GM12878 (cell line): ENCODE measurements around the gene ENOX1. TPM values are rescaled to one million over a fixed set of nuclear protein-coding genes. Genes with fewer than 3 reads are reported as not detected.
A peak's percentile ranks its signal among the peaks of the same experiment; 100 is the strongest.

Experiments used
- ASH2L ChIP-seq: fragments of 300-600, 200-600 bp; sonication (generic); IDR thresholded peaks from 2 replicates; pipeline ENCODE4 v1.6.1; 2017; ENCODE audit warnings: low read depth, mild to moderate bottlenecking, borderline replicate concordance
- ATF7 ChIP-seq: fragments of 450-650 bp; IDR thresholded peaks from 2 replicates; pipeline ENCODE4 v1.6.1; 2016; ENCODE audit warnings: low read depth, mild to moderate bottlenecking
- BCL11A ChIP-seq: IDR thresholded peaks from 2 replicates; pipeline ENCODE4 v1.6.1; 2011; ENCODE audit warnings: low read depth, low read length
- CBX5 ChIP-seq: sonication (generic); IDR thresholded peaks from 2 replicates; pipeline ENCODE4 v1.6.1; 2016; ENCODE audit warnings: low read depth, moderate library complexity, mild to moderate bottlenecking, inconsistent platforms
- DPF2 ChIP-seq: fragments of 450-650 bp; IDR thresholded peaks from 2 replicates; pipeline ENCODE4 v1.6.1; 2017; ENCODE audit warnings: mild to moderate bottlenecking
- E2F4 ChIP-seq: IDR thresholded peaks from 2 replicates; pipeline ENCODE4 v1.6.1; 2012; ENCODE audit warnings: low read depth, low read length, improper control_type of control experiment
- E2F8 ChIP-seq: fragments of 450-650 bp; IDR thresholded peaks from 2 replicates; pipeline ENCODE4 v1.6.1; 2018; ENCODE audit warnings: mild to moderate bottlenecking, low read depth, moderate library complexity; ENCODE audit not compliant: partially characterized antibody
- EGR1 ChIP-seq, 2 experiments: IDR thresholded peaks; 1 replicate in 1 of 2; 2 replicates in 1 of 2; pipeline ENCODE4 v1.6.1; 2011 to 2012; ENCODE audit warnings: low read depth in 2 of 2, low read length in 2 of 2, borderline replicate concordance in 1 of 2, mild to moderate bottlenecking in 1 of 2, moderate library complexity in 1 of 2
- EP300 ChIP-seq, 2 experiments: fragments of 150-350 bp in 1 of 2; IDR thresholded peaks; 2 replicates each; pipeline ENCODE4 v1.6.1; 2011 to 2012; ENCODE audit warnings: low read depth in 2 of 2, low read length in 2 of 2, borderline replicate concordance in 1 of 2, improper control_type of control experiment in 1 of 2, inconsistent platforms in 1 of 2; ENCODE audit not compliant: control insufficient read depth in 1 of 2
- ESRRA ChIP-seq: IDR thresholded peaks from 2 replicates; pipeline ENCODE4 v1.6.1; 2012; ENCODE audit warnings: mild to moderate bottlenecking, low read length, improper control_type of control experiment
- GATAD2B ChIP-seq: fragments of 450-650 bp; conservative IDR thresholded peaks from 2 replicates; pipeline ENCODE4 v1.6.1; 2017; ENCODE audit warnings: low read depth, mild to moderate bottlenecking, moderate library complexity
- NFYA ChIP-seq: IDR thresholded peaks from 2 replicates; pipeline ENCODE4 v1.6.1; 2011; ENCODE audit warnings: low read depth, mild to moderate bottlenecking, low read length, improper control_type of control experiment, borderline replicate concordance
- PAX8 ChIP-seq: fragments of 450-650 bp; IDR thresholded peaks from 2 replicates; pipeline ENCODE4 v1.6.1; 2017; ENCODE audit warnings: mild to moderate bottlenecking, moderate library complexity
- RAD21 ChIP-seq: IDR thresholded peaks from 2 replicates; pipeline ENCODE4 v1.6.1; 2011; ENCODE audit warnings: mild to moderate bottlenecking, low read depth, low read length, moderate library complexity; ENCODE audit not compliant: insufficient read depth
- RB1 ChIP-seq: fragments of 450-650 bp; formaldehyde crosslinking; IDR thresholded peaks from 2 replicates; pipeline ENCODE4 v1.6.1; 2017; ENCODE audit warnings: mild to moderate bottlenecking, borderline replicate concordance
- RELA ChIP-seq: fragments of 450-650 bp; IDR thresholded peaks from 2 replicates; pipeline ENCODE4 v1.8.0; 2014; ENCODE audit warnings: borderline replicate concordance; ENCODE audit not compliant: partially characterized antibody
- RUNX3 ChIP-seq: IDR thresholded peaks from 2 replicates; pipeline ENCODE4 v1.6.1; 2012; ENCODE audit warnings: low read length, inconsistent platforms
- SMAD1 ChIP-seq: fragments of 450-650 bp; IDR thresholded peaks from 2 replicates; pipeline ENCODE4 v1.6.1; 2018; ENCODE audit warnings: mild to moderate bottlenecking, low read depth; ENCODE audit not compliant: partially characterized antibody
- SMAD5 ChIP-seq: IDR thresholded peaks from 2 replicates; pipeline ENCODE4 v1.6.1; 2016; ENCODE audit warnings: antibody characterized with exemption, low read depth
- SMC3 ChIP-seq: IDR thresholded peaks from 2 replicates; pipeline ENCODE4 v1.6.1; 2011; ENCODE audit warnings: low read length, improper control_type of control experiment, borderline replicate concordance
- TCF3 ChIP-seq: IDR thresholded peaks from 2 replicates; pipeline ENCODE4 v1.6.1; 2012; ENCODE audit warnings: low read depth, mild to moderate bottlenecking, low read length, borderline replicate concordance; ENCODE audit not compliant: insufficient read depth
- ZNF217 ChIP-seq: fragments of 450-650 bp; IDR thresholded peaks from 2 replicates; pipeline ENCODE4 v1.6.1; 2017; ENCODE audit warnings: antibody characterized with exemption, mild to moderate bottlenecking
- ZNF384 ChIP-seq: IDR thresholded peaks from 2 replicates; pipeline ENCODE4 v1.6.1; 2012; ENCODE audit warnings: low read depth, mild to moderate bottlenecking, low read length, improper control_type of control experiment, borderline replicate concordance
- ZNF687 ChIP-seq: fragments of 450-650 bp; IDR thresholded peaks from 2 replicates; pipeline ENCODE4 v1.6.1; 2017; ENCODE audit warnings: mild to moderate bottlenecking, moderate library complexity
- ZZZ3 ChIP-seq: IDR thresholded peaks from 2 replicates; pipeline ENCODE4 v1.6.1; 2011; ENCODE audit warnings: low read depth; ENCODE audit not compliant: control insufficient read depth, insufficient read length
- polyA plus RNA-seq, 11 experiments: library from polyadenylated mRNA; depleted of rRNA in 4 of 11; unstranded in 6 of 11; stranded (reverse) in 5 of 11; fragments of >200 nt; fragmentation: Nextera tagmentation in 4 of 11; fragmentation: Illumina TruSeq in 1 of 11; extraction: Ambion mirVana in 4 of 11; extraction: Trizol in 1 of 11; gene quantifications; 1 replicate in 1 of 11; 2 replicates in 10 of 11; pipeline versions ENCODE4 v1.2.1 to v1.2.3, GENCODE V29; 2011 to 2016; ENCODE audit warnings: inconsistent platforms in 2 of 11, missing spikeins in 2 of 11, low read depth in 1 of 11
- total RNA-seq, 4 experiments: library from RNA; depleted of rRNA in 3 of 4; stranded (reverse); fragments of >200 nt in 3 of 4; fragmentation: Illumina TruSeq in 1 of 4; extraction: Trizol in 1 of 4; gene quantifications; 2 replicates each; pipeline versions ENCODE4 v1.2.1 to v1.2.3, GENCODE V29; 2013 to 2021

ENOX1 gene
- total and polyA plus RNA-seq, 10 of the 15 experiments (the other 5 are each of a cell fraction or from before 2014, with no cell fraction given): 0.11 to 0.26 (median 0.15) TPM

GRCh38 chr13:43240278-43240677 is 546.5 kb downstream of the ENOX1 start (continued):
- no peak for TF ChIP-seq NFYA
- no peak for TF ChIP-seq ZNF687
- no peak for TF ChIP-seq ESRRA
- TF ChIP-seq ATF7: no peak
- peak; percentile 28; the same call in 1 of the 2 replicates for TF ChIP-seq BCL11A
- TF ChIP-seq E2F8: no peak
- no peak for TF ChIP-seq RAD21
- no peak for TF ChIP-seq ASH2L
- TF ChIP-seq RUNX3: peak; percentile 53; the same call in 1 of the 2 replicates
- TF ChIP-seq DPF2: peak; percentile 60; the same call in 1 of the 2 replicates
- TF ChIP-seq EGR1 (IDR thresholded peaks at IDR 0.05; ENCODE audit: borderline replicate concordance in 1 of 2, low read depth in 2 of 2, low read length in 2 of 2): no peak
- TF ChIP-seq ZNF384: peak; percentile 69
- no peak for TF ChIP-seq SMAD5
- TF ChIP-seq SMAD1: no peak
- no peak for TF ChIP-seq PAX8
- no peak for TF ChIP-seq ZNF217
- TF ChIP-seq RELA: no peak
- no peak for TF ChIP-seq SMC3
- no peak for TF ChIP-seq TCF3
- TF ChIP-seq ZZZ3: no peak
- 0 out of 2 replicates have a peak, but pooled peaks have one; percentile 33 for TF ChIP-seq CBX5
- TF ChIP-seq GATAD2B: no peak
- TF ChIP-seq E2F4: no peak
- TF ChIP-seq RB1: no peak
- TF ChIP-seq EP300 (IDR thresholded peaks at IDR 0.05; ENCODE audit: borderline replicate concordance in 1 of 2, control insufficient read depth in 1 of 2, low read depth in 2 of 2, low read length in 2 of 2): peak in 1 of 2 experiments; percentile 54; a peak in 1 of 4 replicates
